Hepatocyte (in vitro differentiated cells): Measurements from ENCODE around the gene CACNG6. TPM values are rescaled to one million over a fixed set of nuclear protein-coding genes. Genes with fewer than 3 reads are reported as not detected.

ENCODE experiments used
- DNase-seq: peaks from one replicate; pipeline ENCODE4 v3.0.0-alpha.2; 2016; ENCODE audit warnings: low spot score
- H2AFZ ChIP-seq: fragments of 200-600 bp; sonication (generic); 2 replicates; pipeline ENCODE4 v1.6.0; 2016; ENCODE audit warnings: antibody characterized with exemption, mild to moderate bottlenecking
- H3K27ac ChIP-seq: fragments of 200-600 bp; sonication (generic); 2 replicates; pipeline ENCODE4 v1.5.1; 2016; ENCODE audit warnings: mild to moderate bottlenecking
- H3K27me3 ChIP-seq: fragments of 200-600 bp; sonication (generic); 2 replicates; pipeline ENCODE4 v1.6.1; 2016
- H3K36me3 ChIP-seq: fragments of 200-600 bp; sonication (generic); replicated peaks from 2 replicates; pipeline ENCODE4 v1.5.1; 2016; ENCODE audit warnings: low read depth; ENCODE audit not compliant: insufficient read depth
- H3K4me1 ChIP-seq: fragments of 200-600 bp; sonication (generic); 2 replicates; pipeline ENCODE4 v1.5.1; 2016; ENCODE audit warnings: mild to moderate bottlenecking, moderate library complexity; ENCODE audit not compliant: insufficient read depth
- H3K4me2 ChIP-seq: fragments of 200-600 bp; sonication (generic); 2 replicates; pipeline ENCODE4 v1.6.0; 2016
- H3K4me3 ChIP-seq: fragments of 200-600 bp; sonication (generic); 2 replicates; pipeline ENCODE4 v1.5.1; 2016; ENCODE audit warnings: mild to moderate bottlenecking
- H3K79me2 ChIP-seq: fragments of 200-600 bp; sonication (generic); 2 replicates; pipeline ENCODE4 v1.6.0; 2017; ENCODE audit warnings: mild to moderate bottlenecking
- H3K9me2 ChIP-seq: fragments of 200-600 bp; sonication (generic); replicated peaks from 2 replicates; pipeline ENCODE4 v1.6.0; 2017; ENCODE audit warnings: mild to moderate bottlenecking; ENCODE audit not compliant: insufficient read depth
- H3K9me3 ChIP-seq: fragments of 200-600 bp; sonication (generic); 2 replicates; pipeline ENCODE4 v1.5.1; 2016; ENCODE audit warnings: low read depth, mild to moderate bottlenecking
- H4K20me1 ChIP-seq: fragments of 200-600 bp; sonication (generic); 2 replicates; pipeline ENCODE4 v1.6.0; 2016; ENCODE audit warnings: mild to moderate bottlenecking; ENCODE audit not compliant: insufficient read depth, poor library complexity, severe bottlenecking
- EZH2 ChIP-seq: fragments of 200-600 bp; sonication (generic); IDR thresholded peaks from 2 replicates; pipeline ENCODE4 v1.6.1; 2016; ENCODE audit warnings: antibody characterized with exemption, mild to moderate bottlenecking, borderline replicate concordance
- EZH2phosphoT487 ChIP-seq: fragments of 200-600 bp; sonication (generic); IDR thresholded peaks from one replicate; pipeline ENCODE4 v1.6.1; 2018; ENCODE audit warnings: antibody characterized with exemption, mild to moderate bottlenecking, low read depth, moderate library complexity; ENCODE audit not compliant: unreplicated experiment, severe bottlenecking
- WGBS: methylation state at CpG from one replicate; pipeline ENCODE4 v1.1.6; 2016; ENCODE audit warnings: low lambda C conversion rate; ENCODE audit errors: missing lambda C conversion rate; 5-methylcytosine and 5-hydroxymethylcytosine counted together
- polyA plus RNA-seq: library from polyadenylated mRNA; unstranded; fragments of >200 nt; fragmentation: Nextera tagmentation; extraction: Ambion mirVana; gene quantifications from 2 replicates; pipeline ENCODE4 v1.2.1, GENCODE V29; 2016
- total RNA-seq: library from RNA; depleted of rRNA; stranded (reverse); fragments of >200 nt; gene quantifications from 2 replicates; pipeline ENCODE4 v1.2.3, GENCODE V29; 2014
- TF ChIP-seq, protein P1 (sequence below): fragments of 200-600 bp; sonication (generic); IDR thresholded peaks from 2 replicates; pipeline ENCODE4 v1.5.1; 2016; ENCODE audit warnings: antibody characterized with exemption, mild to moderate bottlenecking; ENCODE audit not compliant: poor library complexity

The CACNG6 gene
- total and polyA plus RNA-seq, 2 experiments from 2014 or later = 0.23 TPM; not detected in 1

DNA sequence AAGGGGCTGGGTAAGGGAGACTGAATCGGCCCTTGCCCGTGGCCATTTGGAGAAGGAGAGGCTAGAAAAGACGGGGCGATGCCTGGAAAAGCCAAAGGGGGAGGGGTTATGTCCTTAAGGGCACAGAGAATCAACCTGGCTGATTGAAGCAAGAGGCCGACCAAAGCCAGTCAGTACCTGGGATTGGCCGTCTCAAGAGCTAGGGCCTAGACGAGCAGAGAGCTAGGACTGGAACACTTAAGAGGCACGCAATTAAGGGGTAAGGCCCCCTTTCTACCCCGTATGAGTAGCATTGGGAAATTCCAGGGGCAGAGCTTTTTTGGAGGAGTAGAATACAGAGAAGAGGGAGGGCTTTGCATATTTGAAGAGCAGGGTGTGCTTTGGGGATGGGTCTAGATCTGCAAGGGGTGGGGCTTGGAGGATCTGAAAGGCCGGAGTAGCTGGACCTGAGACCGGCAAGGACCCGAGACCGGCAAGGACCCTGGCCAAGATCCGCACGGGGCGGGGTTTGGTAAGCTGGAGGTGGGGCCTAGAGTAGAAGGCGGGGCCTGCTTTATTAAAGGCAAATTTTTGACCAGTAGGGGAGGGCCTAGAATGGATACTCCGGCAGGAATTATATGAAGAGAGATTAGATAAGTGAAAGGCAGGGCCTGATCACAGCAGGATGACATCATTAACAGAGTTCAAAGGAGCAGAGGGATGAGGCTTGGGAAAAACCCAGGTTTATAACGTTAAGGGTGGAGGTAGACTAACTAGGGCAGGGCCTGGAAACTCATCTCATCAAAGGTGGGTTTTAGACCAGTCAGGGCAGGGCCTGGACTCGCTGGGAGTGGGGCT, 10.7 kb upstream of the CACNG6 start:
- no peak for TF ChIP-seq EZH2phosphoT487
- TF ChIP-seq EZH2 = no peak
- TF ChIP-seq, protein P1, sequence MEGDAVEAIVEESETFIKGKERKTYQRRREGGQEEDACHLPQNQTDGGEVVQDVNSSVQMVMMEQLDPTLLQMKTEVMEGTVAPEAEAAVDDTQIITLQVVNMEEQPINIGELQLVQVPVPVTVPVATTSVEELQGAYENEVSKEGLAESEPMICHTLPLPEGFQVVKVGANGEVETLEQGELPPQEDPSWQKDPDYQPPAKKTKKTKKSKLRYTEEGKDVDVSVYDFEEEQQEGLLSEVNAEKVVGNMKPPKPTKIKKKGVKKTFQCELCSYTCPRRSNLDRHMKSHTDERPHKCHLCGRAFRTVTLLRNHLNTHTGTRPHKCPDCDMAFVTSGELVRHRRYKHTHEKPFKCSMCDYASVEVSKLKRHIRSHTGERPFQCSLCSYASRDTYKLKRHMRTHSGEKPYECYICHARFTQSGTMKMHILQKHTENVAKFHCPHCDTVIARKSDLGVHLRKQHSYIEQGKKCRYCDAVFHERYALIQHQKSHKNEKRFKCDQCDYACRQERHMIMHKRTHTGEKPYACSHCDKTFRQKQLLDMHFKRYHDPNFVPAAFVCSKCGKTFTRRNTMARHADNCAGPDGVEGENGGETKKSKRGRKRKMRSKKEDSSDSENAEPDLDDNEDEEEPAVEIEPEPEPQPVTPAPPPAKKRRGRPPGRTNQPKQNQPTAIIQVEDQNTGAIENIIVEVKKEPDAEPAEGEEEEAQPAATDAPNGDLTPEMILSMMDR = no peak
- Histone ChIP-seq H3K36me3 (no peaks in the 10 kb centered on the region), H3K27ac (peak overlapping the region; percentile 42), H2AFZ (peak overlapping the region; percentile 37), H4K20me1 (no peaks in the 10 kb centered on the region), H3K9me3 (no peaks in the 10 kb centered on the region), H3K4me2 (peak overlapping the region; percentile 81), H3K4me3 (no peak overlapping the region), H3K4me1 (peaks cover 8% of the 10 kb centered on the region), H3K9me2 (no peaks in the 10 kb centered on the region), H3K27me3 (peaks cover 37% of the 10 kb centered on the region), H3K79me2 (no peaks in the 10 kb centered on the region)
- WGBS = 29% methylated on average over 20 of the region's 20 CpGs
- DNase-seq = peak; percentile 67

DNA sequence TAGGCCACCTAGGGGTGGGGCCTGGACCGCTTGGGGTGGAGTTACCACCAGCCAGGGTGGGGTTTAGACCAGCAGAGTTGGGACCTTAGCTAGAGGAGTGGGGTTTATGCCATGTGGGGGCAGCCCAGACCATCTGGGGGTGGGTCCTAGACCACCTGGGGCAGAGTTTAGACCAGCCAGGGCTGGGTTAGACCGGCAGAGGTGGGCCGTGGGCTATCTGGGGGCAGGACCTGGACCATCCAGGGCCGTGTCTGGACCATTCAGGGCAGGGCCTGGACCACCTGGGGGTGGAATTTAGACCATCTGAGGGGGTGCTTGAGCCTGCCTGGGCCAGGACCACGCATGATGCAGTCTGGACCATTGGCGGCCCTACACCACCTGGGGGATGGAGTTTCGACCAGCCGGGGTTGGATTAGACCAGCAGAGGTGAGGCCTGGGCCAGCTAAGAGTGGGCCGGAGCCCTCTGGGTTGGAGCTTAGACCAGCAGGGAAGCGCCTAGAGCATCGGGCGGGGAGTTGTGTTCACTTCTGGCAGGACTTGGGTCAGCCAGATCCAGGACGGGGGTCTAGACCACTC, 10.0 kb upstream of the CACNG6 start:
- Histone ChIP-seq H3K4me3 (no peak overlapping the region), H4K20me1 (no peaks in the 10 kb centered on the region), H3K36me3 (no peaks in the 10 kb centered on the region), H3K79me2 (no peaks in the 10 kb centered on the region), H2AFZ (no peak overlapping the region), H3K4me1 (peaks cover 8% of the 10 kb centered on the region), H3K27ac (no peak overlapping the region), H3K9me3 (no peaks in the 10 kb centered on the region), H3K4me2 (peak overlapping the region; percentile 84), H3K27me3 (peaks cover 37% of the 10 kb centered on the region), H3K9me2 (no peaks in the 10 kb centered on the region)
- TF ChIP-seq, protein P1 = no peak
- TF ChIP-seq EZH2 (no peak), EZH2phosphoT487 (no peak)
- DNase-seq = no peak
- 83% methylated on average over 12 of the region's 13 CpGs for WGBS

DNA sequence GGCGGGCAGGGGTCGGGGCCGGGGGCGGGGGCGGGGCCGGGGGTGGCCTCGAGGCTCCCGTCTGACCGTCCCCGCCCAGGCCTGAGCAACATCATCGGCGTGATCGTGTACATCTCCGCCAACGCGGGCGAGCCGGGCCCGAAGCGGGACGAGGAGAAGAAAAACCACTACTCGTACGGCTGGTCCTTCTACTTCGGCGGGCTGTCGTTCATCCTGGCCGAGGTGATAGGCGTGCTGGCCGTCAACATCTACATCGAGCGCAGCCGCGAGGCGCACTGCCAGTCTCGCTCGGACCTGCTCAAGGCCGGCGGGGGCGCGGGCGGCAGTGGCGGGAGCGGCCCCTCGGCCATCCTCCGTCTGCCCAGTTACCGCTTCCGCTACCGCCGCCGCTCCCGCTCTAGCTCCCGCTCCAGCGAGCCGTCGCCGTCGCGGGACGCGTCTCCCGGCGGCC, 9.4 kb upstream of the CACNG6 start:
- Histone ChIP-seq H3K27ac (no peak overlapping the region), H3K9me3 (no peaks in the 10 kb centered on the region), H3K4me2 (peak overlapping the region; percentile 84), H3K79me2 (no peaks in the 10 kb centered on the region), H3K27me3 (peaks cover 37% of the 10 kb centered on the region), H3K9me2 (no peaks in the 10 kb centered on the region), H2AFZ (peak overlapping the region; percentile 49), H3K4me1 (peaks cover 8% of the 10 kb centered on the region), H3K36me3 (no peaks in the 10 kb centered on the region), H4K20me1 (no peaks in the 10 kb centered on the region), H3K4me3 (no peak overlapping the region)
- WGBS = 1% methylated on average over 25 of the region's 62 CpGs
- TF ChIP-seq EZH2phosphoT487 (peak; percentile 57), EZH2 (peak; percentile 69)
- TF ChIP-seq, protein P1 = no peak
- peak; percentile 55 for DNase-seq
